ENCODE measurements around the gene NPIPA5.
"Not testable (repeated sequence)": the region's sequence is repeated elsewhere in the genome, so short reads cannot be mapped to it uniquely, and the experiment has no call there.

The NPIPA5 gene

GRCh38 chr16:15378194-15378593 lies at the start of gene NPIPA5:
TSS of gene NPIPA5 (minus strand) at chr16:15378294. CDS start at chr16:15378294, 0 bp downstream.
- H3K4me3 ChIP-seq (replicated peaks; ENCODE audit: low read depth, low read length); DNase-seq (ENCODE audit: low read depth): not testable (repeated sequence)

GRCh38 chr16:15427648-15428239 lies 49.6 kb upstream of the NPIPA5 start:
- peak; percentile 73 for TF ChIP-seq CTCF (IDR thresholded peaks at IDR 0.05; ENCODE audit: low read length, missing control alignments)
- no peak overlapping the region for H3K4me3 ChIP-seq (replicated peaks; ENCODE audit: low read depth, low read length)
- peak; percentile 89 for DNase-seq (ENCODE audit: low read depth)

DNA sequence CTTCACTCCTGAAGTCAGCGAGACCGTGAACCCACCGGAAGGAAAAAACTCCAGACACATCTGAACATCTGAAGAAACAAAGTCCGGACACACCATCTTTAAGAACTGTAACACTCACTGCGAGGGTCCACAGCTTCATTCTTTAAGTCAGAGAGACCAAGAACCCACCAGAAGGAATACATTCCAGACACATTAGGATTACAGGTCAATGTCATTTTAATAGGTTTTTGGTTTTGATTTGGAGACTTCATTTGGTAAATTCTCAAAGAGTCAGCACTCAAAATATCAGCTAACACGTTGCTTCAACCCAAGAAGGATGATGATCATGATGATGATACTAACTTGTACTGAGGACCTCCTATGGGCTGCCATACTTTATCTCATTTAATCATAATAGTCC lies 48.7 kb upstream of the NPIPA5 start:
- TF ChIP-seq CTCF (IDR thresholded peaks at IDR 0.05; ENCODE audit: low read length, missing control alignments): no peak
- DNase-seq (ENCODE audit: low read depth): no peak
- no peak overlapping the region for H3K4me3 ChIP-seq (replicated peaks; ENCODE audit: low read depth, low read length)

- no peak overlapping the region for H3K4me3 ChIP-seq (replicated peaks; ENCODE audit: low read depth, low read length)
- DNase-seq (ENCODE audit: low read depth): no peak
- no peak for TF ChIP-seq CTCF (IDR thresholded peaks at IDR 0.05; ENCODE audit: low read length, missing control alignments)
Measured at GRCh38 chr16:15425861-15426260, 47.8 kb upstream of the NPIPA5 start.

GRCh38 chr16:15422222-15422621 lies 44.1 kb upstream of the NPIPA5 start:
- DNase-seq (ENCODE audit: low read depth): no peak
- no peak overlapping the region for H3K4me3 ChIP-seq (replicated peaks; ENCODE audit: low read depth, low read length)
- no peak for TF ChIP-seq CTCF (IDR thresholded peaks at IDR 0.05; ENCODE audit: low read length, missing control alignments)

DNA sequence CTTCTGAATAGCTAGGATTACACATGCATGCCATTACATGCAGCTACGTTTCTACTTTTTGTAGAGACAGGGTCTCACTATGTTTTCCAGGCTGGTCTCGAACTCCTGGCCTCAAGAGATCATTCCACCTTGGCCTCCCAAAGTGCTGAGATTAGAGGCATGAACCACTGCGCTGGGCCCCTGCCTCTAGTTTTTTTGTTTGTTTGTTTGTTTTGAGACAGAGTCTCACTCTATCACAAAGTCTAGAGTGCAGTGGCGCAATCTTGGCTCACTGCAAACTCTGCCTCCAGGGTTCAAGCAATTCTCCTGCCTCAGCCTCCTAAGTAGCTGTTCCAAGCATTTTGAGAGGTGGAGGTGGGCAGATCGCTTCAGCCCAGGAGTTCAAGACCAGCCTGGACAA lies 43.6 kb upstream of the NPIPA5 start:
- not testable (repeated sequence) for H3K4me3 ChIP-seq (replicated peaks; ENCODE audit: low read depth, low read length); DNase-seq (ENCODE audit: low read depth)

GRCh38 chr16:15418206-15418605 lies 40.1 kb upstream of the NPIPA5 start:
- no peak for DNase-seq (ENCODE audit: low read depth)
- TF ChIP-seq CTCF (IDR thresholded peaks at IDR 0.05; ENCODE audit: low read length, missing control alignments): no peak
- no peak overlapping the region for H3K4me3 ChIP-seq (replicated peaks; ENCODE audit: low read depth, low read length)

DNA sequence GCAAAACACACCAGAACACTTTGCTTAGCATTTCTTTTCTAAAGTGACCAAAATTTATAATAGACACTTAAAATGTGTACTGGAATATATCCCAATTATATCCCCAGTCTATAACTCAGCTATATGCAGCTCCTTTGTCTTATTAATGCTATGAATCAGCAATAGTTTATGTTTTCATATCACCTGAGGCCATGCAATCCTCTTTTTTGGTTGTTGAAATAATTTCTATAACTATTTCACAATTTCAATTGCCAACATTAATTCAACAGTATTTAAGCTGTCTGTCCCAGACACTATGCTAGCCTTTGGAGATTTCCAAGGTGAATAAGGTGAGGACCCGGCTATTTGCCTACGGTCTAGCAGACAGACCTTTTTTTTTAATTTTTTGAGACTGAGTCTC lies 39.1 kb upstream of the NPIPA5 start:
- TF ChIP-seq CTCF (IDR thresholded peaks at IDR 0.05; ENCODE audit: low read length, missing control alignments): no peak

More for the DNA sequence above, 39.1 kb upstream of the NPIPA5 start:
- no peak overlapping the region for H3K4me3 ChIP-seq (replicated peaks; ENCODE audit: low read depth, low read length)
- DNase-seq (ENCODE audit: low read depth): no peak
